GM18520 (cell line): ENCODE measurements around the gene PRM3.
A peak's percentile ranks its signal among the peaks of the same experiment; 100 is the strongest.

Source experiments
- ATAC-seq: cut with Tn5 transposase; IDR thresholded peaks from one replicate; pipeline ENCODE4 v1.9.1; 2021; ENCODE audit not compliant: unreplicated experiment

PRM3 gene

GRCh38 chr16:11259655-11260595 lies 13.5 kb downstream of the PRM3 start:
- no peak for ATAC-seq

- ATAC-seq: no peak
Observed at GRCh38 chr16:11258553-11259492, 14.6 kb downstream of the PRM3 start.

GRCh38 chr16:11257131-11257938 lies 16.1 kb downstream of the PRM3 start:
- no peak for ATAC-seq

- no peak for ATAC-seq
Observed at GRCh38 chr16:11256661-11257130, 16.7 kb downstream of the PRM3 start.

GRCh38 chr16:11255737-11256660 lies 17.4 kb downstream of the PRM3 start, which contains the start of gene SOCS1:
Gene SOCS1 (minus strand): TSS chr16:11256204. CDS start chr16:11255478, 726 bp downstream.
- peak; percentile 43 for ATAC-seq

GRCh38 chr16:11254913-11255736 lies 18.3 kb downstream of the PRM3 start:
- peak; percentile 4 for ATAC-seq

- ATAC-seq: no peak
Observed at GRCh38 chr16:11253995-11254912, 19.2 kb downstream of the PRM3 start.

- ATAC-seq: no peak
Observed at GRCh38 chr16:11253009-11253994, 20.1 kb downstream of the PRM3 start.

GRCh38 chr16:11252482-11252931 lies 20.9 kb downstream of the PRM3 start:
- no peak for ATAC-seq

- ATAC-seq: no peak
Observed at GRCh38 chr16:11251525-11252481, 21.6 kb downstream of the PRM3 start.

GRCh38 chr16:11250786-11251524 lies 22.5 kb downstream of the PRM3 start:
- ATAC-seq: no peak

GRCh38 chr16:11250091-11250785 lies 23.2 kb downstream of the PRM3 start:
- no peak for ATAC-seq

- ATAC-seq: no peak
Observed at GRCh38 chr16:11249233-11250061, 24.0 kb downstream of the PRM3 start.
